Upper lobe of right lung (tissue), 1 donor: ENCODE results near the gene CMTM4. TPM values are rescaled to one million over a fixed set of nuclear protein-coding genes. Genes with fewer than 3 reads are reported as not detected.
A peak's percentile ranks its signal among the peaks of the same experiment; 100 is the strongest.

ENCODE experiments used
- ATAC-seq: fragments of 200-7000 bp; cut with Tn5 transposase; one replicate; pipeline ENCODE4 v1.9.1; 2020; ENCODE audit warnings: mild to moderate bottlenecking, moderate library complexity
- DNase-seq: peaks from one replicate; pipeline ENCODE4 v3.0.0-alpha.2; 2020
- H3K27ac ChIP-seq: fragments of 200-600 bp; one replicate; pipeline ENCODE4 v1.8.0; 2022
- H3K27me3 ChIP-seq: fragments of 200-600 bp; one replicate; pipeline ENCODE4 v1.8.0; 2022; ENCODE audit warnings: mild to moderate bottlenecking
- H3K36me3 ChIP-seq: fragments of 200-600 bp; one replicate; pipeline ENCODE4 v1.8.0; 2022
- H3K4me1 ChIP-seq: fragments of 200-600 bp; one replicate; pipeline ENCODE4 v1.8.0; 2022
- H3K4me3 ChIP-seq: fragments of 200-600 bp; one replicate; pipeline ENCODE4 v1.8.0; 2022; ENCODE audit warnings: mild to moderate bottlenecking
- H3K9me3 ChIP-seq: fragments of 200-600 bp; one replicate; pipeline ENCODE4 v1.8.0; 2022
- CTCF ChIP-seq: fragments of 200-600 bp; IDR thresholded peaks from one replicate; pipeline ENCODE4 v1.8.0; 2022; ENCODE audit warnings: antibody characterized with exemption
- intact Hi-C: fragments of 100-400 bp; cut with DNase I; formaldehyde crosslinking; loops from one replicate; pipeline ENCODE4 v1.11.0; 2022
- total RNA-seq: library from RNA; stranded (reverse); fragmentation: NEBNext Ultra II Directional; extraction: Animal tissue kit (Norgen Biotek cat#: 25700); gene quantifications from one replicate; pipeline ENCODE4 v1.2.1, GENCODE V29; 2021
- donor health status: DM: no; HTN: yes; CAD: no; lungs with severe emphysema.

CMTM4 gene
- total RNA-seq, 1 donor from 2014 or later = 58.0 TPM

- no peaks in the 10 kb centered on the region for H3K9me3 ChIP-seq
- no peak overlapping the region for H3K27ac ChIP-seq
- intact Hi-C loops = no loop called here
- peaks cover 9% of the 10 kb centered on the region for H3K4me1 ChIP-seq
- no peaks in the 10 kb centered on the region for H3K36me3 ChIP-seq
- DNase-seq (no peak), ATAC-seq (no peak)
- TF ChIP-seq CTCF = no peak
- H3K27me3 ChIP-seq = no peaks in the 10 kb centered on the region
- no peak overlapping the region for H3K4me3 ChIP-seq
Observed at GRCh38 chr16:66652661-66653360, 43.7 kb downstream of the CMTM4 start.

- intact Hi-C loops = no loop called here
- Histone ChIP-seq H3K27ac (no peak overlapping the region), H3K9me3 (no peaks in the 10 kb centered on the region), H3K4me3 (no peak overlapping the region), H3K36me3 (no peaks in the 10 kb centered on the region), H3K27me3 (no peaks in the 10 kb centered on the region), H3K4me1 (peaks cover 9% of the 10 kb centered on the region)
- no peak for TF ChIP-seq CTCF
- ATAC-seq (peak; percentile 27), DNase-seq (peak; percentile 37)
Observed at GRCh38 chr16:66651965-66652364, 44.6 kb downstream of the CMTM4 start.

GRCh38 chr16:66651474-66651765 lies 45.1 kb downstream of the CMTM4 start:
- peaks cover 9% of the 10 kb centered on the region for H3K4me1 ChIP-seq
- no peak for DNase-seq
- H3K9me3 ChIP-seq = no peaks in the 10 kb centered on the region
- no peak for TF ChIP-seq CTCF
- intact Hi-C loops = no loop called here
- H3K4me3 ChIP-seq = no peak overlapping the region
- H3K27me3 ChIP-seq = no peaks in the 10 kb centered on the region
- no peak overlapping the region for H3K27ac ChIP-seq
- H3K36me3 ChIP-seq = no peaks in the 10 kb centered on the region
- ATAC-seq = peak; percentile 6

- H3K4me3 ChIP-seq = no peak overlapping the region
- intact Hi-C loops = no loop called here
Observed at GRCh38 chr16:66650707-66651473, 45.7 kb downstream of the CMTM4 start.

GRCh38 chr16:66649636-66650205 lies 46.8 kb downstream of the CMTM4 start:
- H3K4me3 ChIP-seq = no peak overlapping the region
- H3K4me1 ChIP-seq = peaks cover 9% of the 10 kb centered on the region
- H3K27ac ChIP-seq = no peak overlapping the region
- DNase-seq = no peak
- peak; percentile 19 for ATAC-seq
- no peak for TF ChIP-seq CTCF
- H3K36me3 ChIP-seq = no peaks in the 10 kb centered on the region
- intact Hi-C loops = no loop called here
- no peaks in the 10 kb centered on the region for H3K9me3 ChIP-seq
- no peaks in the 10 kb centered on the region for H3K27me3 ChIP-seq

More at GRCh38 chr16:66650707-66651473, 45.7 kb downstream of the CMTM4 start:
- no peaks in the 10 kb centered on the region for H3K36me3 ChIP-seq
- DNase-seq (peak; percentile 69), ATAC-seq (peak; percentile 96)
- no peaks in the 10 kb centered on the region for H3K27me3 ChIP-seq
- peak; percentile 94 for TF ChIP-seq CTCF
- peaks cover 9% of the 10 kb centered on the region for H3K4me1 ChIP-seq
- H3K9me3 ChIP-seq = no peaks in the 10 kb centered on the region
- no peak overlapping the region for H3K27ac ChIP-seq
